ENCODE data around the gene OR10H4. TPM values are rescaled to one million over a fixed set of nuclear protein-coding genes. Genes with fewer than 3 reads are reported as not detected.
"Not testable (repeated sequence)": the region's sequence is repeated elsewhere in the genome, so short reads cannot be mapped to it uniquely, and the experiment has no call there.

OR10H4 gene, protein sequence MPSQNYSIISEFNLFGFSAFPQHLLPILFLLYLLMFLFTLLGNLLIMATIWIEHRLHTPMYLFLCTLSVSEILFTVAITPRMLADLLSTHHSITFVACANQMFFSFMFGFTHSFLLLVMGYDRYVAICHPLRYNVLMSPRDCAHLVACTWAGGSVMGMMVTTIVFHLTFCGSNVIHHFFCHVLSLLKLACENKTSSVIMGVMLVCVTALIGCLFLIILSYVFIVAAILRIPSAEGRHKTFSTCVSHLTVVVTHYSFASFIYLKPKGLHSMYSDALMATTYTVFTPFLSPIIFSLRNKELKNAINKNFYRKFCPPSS
- polyA plus RNA-seq, result not detected
- long read RNA-seq, donor 1, result 0 reads
- long read RNA-seq, donor 2, result 0 reads
- long read RNA-seq, donor 3, result 0 reads
- long read RNA-seq, donor 4, result 0 reads
- long read RNA-seq, donor 5, result 0 reads
- long read RNA-seq, donor 6, result 0 reads
- long read RNA-seq, donor 7, result 0 reads
- long read RNA-seq, donor 8, result 0 reads
- long read RNA-seq, donor 9, result 0 reads
- long read RNA-seq, donor 10, result 0 reads
- long read RNA-seq, donor 11, result 0 reads

DNA sequence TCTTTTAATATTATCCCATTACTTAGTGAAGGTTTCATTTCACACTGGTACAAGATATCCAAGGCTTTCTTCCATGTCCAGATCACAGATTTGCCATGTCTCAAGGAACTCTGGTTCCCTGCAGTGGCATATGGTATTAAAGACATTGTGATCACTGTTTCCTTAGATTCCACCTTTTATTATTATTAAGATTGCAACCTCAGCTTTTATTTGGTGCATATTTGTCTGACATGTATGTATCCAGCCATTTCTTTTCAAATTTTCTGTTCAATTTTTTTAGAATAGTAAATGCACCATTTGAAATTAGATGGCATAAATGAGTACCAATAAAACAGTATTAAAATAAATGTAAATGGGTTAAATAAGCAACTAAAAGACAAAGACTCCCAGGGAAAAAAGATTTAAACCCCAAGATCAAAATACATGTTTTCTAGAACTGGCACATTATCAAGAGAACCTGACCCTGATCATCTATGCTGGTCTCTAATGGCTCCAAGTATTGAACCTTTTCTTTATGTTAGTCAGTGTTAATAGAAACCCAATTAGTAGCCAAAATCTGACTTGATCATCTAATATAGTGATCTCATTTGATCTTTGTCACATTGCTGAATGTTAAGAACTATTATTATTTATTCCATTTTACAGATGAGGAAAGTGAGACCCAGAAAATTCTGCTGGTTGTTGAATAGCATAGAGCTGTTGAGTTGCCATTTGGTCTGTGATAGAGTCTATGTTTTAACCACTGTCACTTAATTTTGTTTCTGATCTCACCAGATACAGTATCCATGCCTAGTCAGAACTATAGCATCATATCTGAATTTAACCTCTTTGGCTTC, at the start of gene OR10H4:
Gene OR10H4, plus strand, starts transcription at position 786 of the 836 bp plus-strand sequence. Its CDS starts 0 bp downstream, at position 786.
- no peaks in the 10 kb centered on the region for H3K27me3 ChIP-seq (ENCODE audit: control insufficient read depth, insufficient read depth, low read length)
- no peak within 1 kb of the TSS for H3K27ac ChIP-seq (ENCODE audit: low read length)
- H3K4me1 ChIP-seq (ENCODE audit: control insufficient read depth, insufficient read depth, low read length), result no peaks in the 10 kb centered on the region
- no peak for DNase-seq
- no peak within 1 kb of the TSS for H3K4me3 ChIP-seq (ENCODE audit: low read length)
- H3K9me3 ChIP-seq (ENCODE audit: control insufficient read depth, low read depth, low read length), result peaks cover 5% of the 10 kb centered on the region
- H3K36me3 ChIP-seq (ENCODE audit: control insufficient read depth, insufficient read depth, low read length), result no peaks in the 10 kb centered on the region

DNA sequence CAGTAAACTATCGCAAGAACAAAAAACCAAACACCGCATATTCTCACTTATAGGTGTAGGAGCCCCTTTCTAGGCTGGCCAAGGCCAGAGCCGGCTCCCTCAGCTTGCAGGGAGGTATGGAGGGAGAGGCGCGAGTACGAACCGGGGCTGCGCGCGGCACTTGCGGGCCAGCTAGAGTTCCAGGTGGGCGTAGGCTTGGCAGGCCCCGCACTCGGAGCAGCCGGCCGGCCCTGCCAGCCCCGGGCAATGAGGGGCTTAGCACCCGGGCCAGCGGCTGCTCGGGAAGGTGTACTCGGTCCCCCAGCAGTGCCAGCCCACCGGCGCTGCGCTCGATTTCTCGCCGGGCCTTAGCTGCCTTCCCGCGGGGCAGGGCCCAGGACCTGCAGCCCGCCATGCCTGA, 49.2 kb upstream of the OR10H4 start:
- H3K27me3 ChIP-seq (ENCODE audit: control insufficient read depth, insufficient read depth, low read length), result peaks cover 10% of the 10 kb centered on the region
- H3K9me3 ChIP-seq (ENCODE audit: control insufficient read depth, low read depth, low read length); H3K4me1 ChIP-seq (ENCODE audit: control insufficient read depth, insufficient read depth, low read length); H3K27ac ChIP-seq (ENCODE audit: low read length); H3K4me3 ChIP-seq (ENCODE audit: low read length); H3K36me3 ChIP-seq (ENCODE audit: control insufficient read depth, insufficient read depth, low read length); DNase-seq: not testable (repeated sequence)
- no CpG with 5 or more reads among the region's 30 CpGs for WGBS (ENCODE audit: insufficient coverage, low lambda C conversion rate)

DNA sequence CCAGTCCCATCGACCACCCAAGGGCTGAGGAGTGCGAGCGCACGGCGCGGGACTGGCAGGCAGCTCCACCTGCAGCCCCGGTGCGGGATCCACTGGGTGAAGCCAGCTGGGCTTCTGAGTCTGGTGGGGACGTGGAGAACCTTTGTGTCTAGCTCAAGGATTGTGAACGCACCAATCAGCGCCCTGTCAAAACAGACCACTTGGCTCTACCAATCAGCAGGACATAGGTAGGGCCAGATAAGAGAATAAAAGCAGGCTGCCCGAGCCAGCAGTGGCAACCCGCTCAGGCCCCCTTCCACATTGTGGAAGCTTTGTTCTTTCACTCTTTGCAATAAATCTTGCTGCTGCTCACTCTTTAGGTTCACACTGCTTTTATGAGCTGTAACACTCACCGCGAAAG, 48.8 kb upstream of the OR10H4 start:
- DNase-seq; H3K27ac ChIP-seq (ENCODE audit: low read length); H3K4me3 ChIP-seq (ENCODE audit: low read length); H3K9me3 ChIP-seq (ENCODE audit: control insufficient read depth, low read depth, low read length); H3K36me3 ChIP-seq (ENCODE audit: control insufficient read depth, insufficient read depth, low read length); H3K4me1 ChIP-seq (ENCODE audit: control insufficient read depth, insufficient read depth, low read length): not testable (repeated sequence)
- peaks cover 10% of the 10 kb centered on the region for H3K27me3 ChIP-seq (ENCODE audit: control insufficient read depth, insufficient read depth, low read length)
- WGBS (ENCODE audit: insufficient coverage, low lambda C conversion rate), result no CpG with 5 or more reads among the region's 15 CpGs

DNA sequence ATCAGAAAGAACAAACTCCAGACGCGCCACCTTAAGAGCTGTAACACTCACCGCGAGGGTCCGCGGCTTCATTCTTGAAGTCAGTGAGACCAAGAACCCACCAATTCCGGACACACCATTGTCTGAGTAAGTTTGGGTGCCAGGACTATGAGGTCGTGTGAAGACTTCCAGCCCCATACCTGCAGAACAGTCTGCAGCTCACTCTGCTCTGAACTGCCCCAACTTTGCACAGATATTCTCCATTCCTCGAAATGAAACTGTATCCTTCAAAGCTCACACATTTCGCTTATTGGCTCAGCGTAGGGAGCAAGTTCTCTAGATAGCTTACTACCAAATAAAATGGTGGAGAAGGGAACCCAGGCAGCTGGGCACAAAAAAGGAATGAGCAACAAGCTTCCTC, 48.3 kb upstream of the OR10H4 start:
- no peak overlapping the region for H3K4me3 ChIP-seq (ENCODE audit: low read length)
- no peaks in the 10 kb centered on the region for H3K36me3 ChIP-seq (ENCODE audit: control insufficient read depth, insufficient read depth, low read length)
- no peaks in the 10 kb centered on the region for H3K4me1 ChIP-seq (ENCODE audit: control insufficient read depth, insufficient read depth, low read length)
- H3K27me3 ChIP-seq (ENCODE audit: control insufficient read depth, insufficient read depth, low read length), result peaks cover 10% of the 10 kb centered on the region
- H3K9me3 ChIP-seq (ENCODE audit: control insufficient read depth, low read depth, low read length), result no peaks in the 10 kb centered on the region
- DNase-seq, result no peak
- no CpG with 5 or more reads among the region's 11 CpGs for WGBS (ENCODE audit: insufficient coverage, low lambda C conversion rate)
- no peak overlapping the region for H3K27ac ChIP-seq (ENCODE audit: low read length)

DNA sequence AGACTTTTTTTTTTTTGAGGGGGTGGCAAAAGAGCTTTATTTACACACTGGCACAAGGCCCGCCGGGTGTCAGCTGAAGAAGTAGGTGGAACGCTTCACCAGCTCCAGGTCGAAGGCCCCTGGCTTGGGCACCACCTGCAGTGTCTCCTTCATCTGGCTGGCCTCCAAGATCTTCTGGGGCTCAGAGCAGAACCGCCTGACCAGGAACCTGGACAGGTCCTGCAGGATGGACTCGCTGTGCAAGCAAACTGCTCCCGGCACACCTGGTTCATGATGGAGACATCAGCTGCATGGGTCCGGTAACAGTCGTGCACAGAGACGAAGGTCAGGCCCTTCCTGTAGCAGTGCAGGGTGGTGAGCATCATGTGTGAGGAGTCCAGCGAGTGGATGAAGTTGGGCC, 46.6 kb upstream of the OR10H4 start:
- Histone ChIP-seq H3K9me3 (ENCODE audit: control insufficient read depth, low read depth, low read length) (no peaks in the 10 kb centered on the region), H3K4me1 (ENCODE audit: control insufficient read depth, insufficient read depth, low read length) (no peaks in the 10 kb centered on the region), H3K36me3 (ENCODE audit: control insufficient read depth, insufficient read depth, low read length) (no peaks in the 10 kb centered on the region), H3K27ac (ENCODE audit: low read length) (no peak overlapping the region), H3K27me3 (ENCODE audit: control insufficient read depth, insufficient read depth, low read length) (peaks cover 10% of the 10 kb centered on the region), H3K4me3 (ENCODE audit: low read length) (no peak overlapping the region)
- no peak for DNase-seq
- WGBS (ENCODE audit: insufficient coverage, low lambda C conversion rate), result no CpG with 5 or more reads among the region's 11 CpGs

DNA sequence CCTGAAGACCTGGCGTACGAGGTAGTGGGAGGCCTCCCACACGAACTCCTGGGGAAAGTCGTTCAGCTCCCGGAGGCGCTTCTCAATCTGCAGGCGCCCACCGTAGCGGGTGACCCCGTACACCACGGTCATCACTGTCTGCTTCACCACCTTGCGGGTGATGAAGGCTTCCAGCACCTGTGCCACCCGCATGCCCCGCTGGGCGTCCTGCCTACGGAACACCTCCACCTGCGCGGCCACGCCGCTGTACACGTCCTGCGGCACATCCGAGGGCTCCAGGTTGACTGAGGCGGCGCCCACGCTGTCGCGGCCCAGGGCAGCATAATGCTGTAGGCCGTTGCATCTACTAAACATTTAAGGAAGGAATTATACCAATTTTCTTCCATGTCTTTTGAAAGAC, 45.9 kb upstream of the OR10H4 start:
- no CpG with 5 or more reads among the region's 29 CpGs for WGBS (ENCODE audit: insufficient coverage, low lambda C conversion rate)
- not testable (repeated sequence) for H3K4me3 ChIP-seq (ENCODE audit: low read length); H3K9me3 ChIP-seq (ENCODE audit: control insufficient read depth, low read depth, low read length); DNase-seq; H3K4me1 ChIP-seq (ENCODE audit: control insufficient read depth, insufficient read depth, low read length); H3K27ac ChIP-seq (ENCODE audit: low read length); H3K36me3 ChIP-seq (ENCODE audit: control insufficient read depth, insufficient read depth, low read length)
- H3K27me3 ChIP-seq (ENCODE audit: control insufficient read depth, insufficient read depth, low read length), result peaks cover 10% of the 10 kb centered on the region

DNA sequence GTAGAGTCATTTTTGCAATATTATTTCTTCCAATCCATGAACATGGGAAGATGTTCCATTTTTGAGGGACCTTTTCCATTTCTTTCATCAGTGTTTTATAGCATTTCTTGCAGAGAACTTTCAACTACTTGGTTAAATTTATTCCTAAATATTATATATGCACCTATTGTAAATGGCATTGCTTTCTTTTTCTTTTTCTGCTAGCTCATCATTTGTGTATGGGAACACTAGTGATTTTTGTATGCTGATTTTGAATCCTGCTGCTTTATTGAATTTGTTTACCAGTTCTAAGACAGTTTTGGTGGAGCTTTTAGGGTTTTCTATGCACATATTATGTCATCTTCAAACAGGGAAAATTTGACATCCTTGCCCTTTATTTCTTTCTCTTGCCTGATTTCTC, 43.8 kb upstream of the OR10H4 start:
- Histone ChIP-seq H3K27me3 (ENCODE audit: control insufficient read depth, insufficient read depth, low read length) (peaks cover 5% of the 10 kb centered on the region), H3K4me3 (ENCODE audit: low read length) (no peak overlapping the region), H3K9me3 (ENCODE audit: control insufficient read depth, low read depth, low read length) (no peaks in the 10 kb centered on the region), H3K36me3 (ENCODE audit: control insufficient read depth, insufficient read depth, low read length) (no peaks in the 10 kb centered on the region), H3K4me1 (ENCODE audit: control insufficient read depth, insufficient read depth, low read length) (no peaks in the 10 kb centered on the region), H3K27ac (ENCODE audit: low read length) (no peak overlapping the region)
- DNase-seq, result no peak

DNA sequence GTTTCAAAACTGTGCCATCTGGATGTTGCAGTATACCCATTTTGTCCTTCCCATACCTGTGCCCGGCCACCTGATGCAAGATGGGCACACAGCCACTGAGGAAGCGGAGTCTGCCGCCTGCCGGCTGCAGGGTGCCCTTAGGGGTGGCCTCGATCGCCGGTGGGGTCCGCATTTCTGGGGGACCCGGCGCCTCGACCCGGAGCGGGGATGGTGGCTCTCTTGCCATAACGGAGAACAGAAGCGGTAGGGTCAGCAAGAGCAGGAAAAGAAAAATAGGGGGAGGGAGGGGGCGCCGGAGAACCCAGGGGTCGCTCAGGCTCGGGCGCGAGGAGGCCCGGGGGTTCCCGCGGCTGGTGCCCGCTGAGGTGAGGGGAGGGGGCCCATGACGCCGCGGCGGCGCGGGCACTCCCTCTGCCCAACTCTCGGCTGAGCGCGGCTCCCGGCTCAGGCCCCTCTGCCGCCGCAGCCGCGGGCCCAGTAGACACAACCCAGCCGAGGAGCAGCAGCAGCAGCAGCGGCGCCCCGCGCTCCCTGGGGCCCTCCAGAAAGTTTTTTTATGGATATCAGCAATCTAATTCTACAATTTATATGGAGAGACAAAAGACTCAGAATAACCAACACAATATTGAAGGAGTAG, 37.1 kb upstream of the OR10H4 start:
- no CpG with 5 or more reads among the region's 44 CpGs for WGBS (ENCODE audit: insufficient coverage, low lambda C conversion rate)
- no peak for DNase-seq
- Histone ChIP-seq H3K36me3 (ENCODE audit: control insufficient read depth, insufficient read depth, low read length) (no peaks in the 10 kb centered on the region), H3K9me3 (ENCODE audit: control insufficient read depth, low read depth, low read length) (no peaks in the 10 kb centered on the region), H3K4me3 (ENCODE audit: low read length) (no peak overlapping the region), H3K27me3 (ENCODE audit: control insufficient read depth, insufficient read depth, low read length) (peaks cover 36% of the 10 kb centered on the region), H3K4me1 (ENCODE audit: control insufficient read depth, insufficient read depth, low read length) (no peaks in the 10 kb centered on the region), H3K27ac (ENCODE audit: low read length) (no peak overlapping the region)

DNA sequence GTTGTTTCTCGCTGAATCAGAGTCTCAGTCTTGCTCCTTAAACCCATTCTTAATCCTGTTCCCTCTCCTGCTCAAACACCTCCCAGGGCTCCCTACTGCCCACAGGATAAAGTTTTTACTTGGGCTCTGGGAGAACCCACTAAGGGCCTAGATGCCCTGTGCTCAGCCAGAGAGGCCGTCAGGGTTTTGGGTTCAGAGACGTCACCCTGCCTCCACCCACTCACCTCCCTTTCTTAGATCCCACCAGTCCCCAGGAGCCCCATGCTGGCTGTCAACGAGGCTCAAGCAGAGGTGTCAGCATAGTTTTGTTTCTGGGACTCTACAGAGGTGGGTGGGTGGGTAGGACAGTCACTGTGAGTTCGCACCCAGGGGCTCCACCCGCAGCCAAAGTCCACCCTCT, 35.4 kb upstream of the OR10H4 start:
- Histone ChIP-seq H3K4me3 (ENCODE audit: low read length) (no peak overlapping the region), H3K9me3 (ENCODE audit: control insufficient read depth, low read depth, low read length) (no peaks in the 10 kb centered on the region), H3K4me1 (ENCODE audit: control insufficient read depth, insufficient read depth, low read length) (no peaks in the 10 kb centered on the region), H3K27ac (ENCODE audit: low read length) (no peak overlapping the region), H3K36me3 (ENCODE audit: control insufficient read depth, insufficient read depth, low read length) (no peaks in the 10 kb centered on the region), H3K27me3 (ENCODE audit: control insufficient read depth, insufficient read depth, low read length) (peaks cover 36% of the 10 kb centered on the region)
- DNase-seq, result no peak
- no CpG with 5 or more reads among the region's 6 CpGs for WGBS (ENCODE audit: insufficient coverage, low lambda C conversion rate)

DNA sequence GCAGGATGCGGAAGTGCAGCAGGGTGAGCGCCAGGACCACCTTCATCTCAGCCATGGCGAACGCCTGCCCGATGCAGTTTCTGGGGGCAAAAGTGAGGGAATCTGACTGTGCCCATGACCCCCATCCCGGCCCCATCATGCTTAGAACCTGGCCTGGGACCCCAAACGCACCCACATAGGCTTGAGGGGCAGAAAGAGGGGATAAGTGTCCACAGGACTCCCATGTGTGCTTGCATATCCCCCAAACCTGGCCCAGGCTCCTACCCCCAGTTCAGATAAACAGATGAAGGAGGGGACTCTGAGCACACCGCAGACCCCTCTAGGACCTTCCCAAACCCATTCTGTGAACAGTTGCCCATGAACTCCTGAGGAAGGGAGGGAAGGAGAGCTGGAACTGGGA, 35.0 kb upstream of the OR10H4 start:
- Histone ChIP-seq H3K36me3 (ENCODE audit: control insufficient read depth, insufficient read depth, low read length) (no peaks in the 10 kb centered on the region), H3K27ac (ENCODE audit: low read length) (no peak overlapping the region), H3K9me3 (ENCODE audit: control insufficient read depth, low read depth, low read length) (no peaks in the 10 kb centered on the region), H3K27me3 (ENCODE audit: control insufficient read depth, insufficient read depth, low read length) (peaks cover 36% of the 10 kb centered on the region), H3K4me3 (ENCODE audit: low read length) (no peak overlapping the region), H3K4me1 (ENCODE audit: control insufficient read depth, insufficient read depth, low read length) (no peaks in the 10 kb centered on the region)
- DNase-seq, result no peak
- whole genome bisulfite sequencing (ENCODE audit: insufficient coverage, low lambda C conversion rate), result no CpG with 5 or more reads among the region's 8 CpGs
